HG03575 (cell line): Measurements from ENCODE around the gene AEBP2.
"Not testable (repeated sequence)": the region's sequence is repeated elsewhere in the genome, so short reads cannot be mapped to it uniquely, and the experiment has no call there.

Experiments
- ATAC-seq: cut with Tn5 transposase; IDR thresholded peaks from one replicate; pipeline ENCODE4 v1.9.1; 2021; ENCODE audit not compliant: unreplicated experiment, insufficient number of reproducible peaks, low FRiP score; ENCODE audit errors: extremely low read depth

AEBP2 gene

DNA sequence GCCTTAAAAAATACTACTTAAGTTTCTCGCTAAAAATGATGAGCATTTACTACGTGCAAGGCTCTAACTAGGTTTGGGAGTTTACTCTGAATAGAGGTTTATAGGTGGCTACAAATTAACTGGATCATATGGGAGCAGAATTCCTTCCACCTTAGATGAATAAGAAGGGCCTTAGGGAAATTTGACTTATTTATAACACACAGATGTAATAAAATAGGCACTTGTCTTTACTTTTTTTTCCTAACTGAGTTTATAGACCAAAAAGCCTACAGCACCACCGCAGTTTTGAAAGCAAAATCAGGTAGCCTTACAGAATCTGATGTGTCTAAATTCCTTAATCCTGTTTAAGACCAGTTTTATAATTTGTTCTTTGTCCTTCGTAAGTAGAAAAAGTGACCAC is 10.5 kb downstream of the AEBP2 start:
- ATAC-seq = no peak

- no peak for ATAC-seq
Measured at GRCh38 chr12:19450362-19450761, 11.1 kb downstream of the AEBP2 start.

- ATAC-seq = no peak
Measured at GRCh38 chr12:19451196-19451595, 11.9 kb downstream of the AEBP2 start.

- no peak for ATAC-seq
Measured at GRCh38 chr12:19453961-19454360, 14.7 kb downstream of the AEBP2 start.

GRCh38 chr12:19454837-19455236 is 15.5 kb downstream of the AEBP2 start:
- ATAC-seq = no peak

DNA sequence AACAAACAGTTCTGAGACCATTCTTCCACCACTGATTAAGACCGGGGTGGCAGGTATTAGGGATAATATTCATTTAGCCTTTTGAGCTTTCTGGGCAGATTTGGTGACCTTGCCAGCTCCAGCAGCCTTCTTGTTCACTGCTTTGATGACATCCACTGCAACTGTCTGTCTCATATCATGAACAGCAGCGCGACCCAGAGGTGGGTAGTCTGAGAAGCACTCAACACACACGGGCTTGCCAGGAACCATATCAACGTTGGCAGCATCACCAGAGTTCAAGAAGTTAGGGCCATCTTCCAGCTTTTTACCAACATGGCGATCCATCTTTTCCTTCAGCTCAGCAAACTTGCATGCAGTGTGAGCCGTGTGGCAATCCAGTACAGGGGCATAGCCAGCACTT is 16.9 kb downstream of the AEBP2 start:
- ATAC-seq = no peak

- ATAC-seq = no peak
Measured at GRCh38 chr12:19457561-19457960, 18.3 kb downstream of the AEBP2 start.

DNA sequence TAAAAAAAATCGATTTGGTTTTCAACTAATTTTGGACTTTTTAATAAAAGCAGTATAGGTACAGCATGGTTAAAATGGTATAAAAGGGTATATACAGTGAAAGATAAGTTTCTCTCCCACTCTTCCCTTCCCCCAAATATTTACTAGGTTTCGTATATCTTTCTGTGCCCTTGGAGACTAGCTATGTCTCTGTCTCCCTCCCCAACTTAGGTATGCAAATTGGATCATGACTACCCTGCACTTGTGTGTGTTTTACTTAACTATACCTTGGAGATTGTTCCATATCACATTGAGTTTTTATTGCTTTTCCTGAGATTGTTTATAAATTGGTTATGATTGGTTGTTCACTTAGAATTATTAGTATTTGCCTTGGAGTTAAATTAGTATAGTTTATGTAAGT is 19.4 kb downstream of the AEBP2 start:
- ATAC-seq = no peak

DNA sequence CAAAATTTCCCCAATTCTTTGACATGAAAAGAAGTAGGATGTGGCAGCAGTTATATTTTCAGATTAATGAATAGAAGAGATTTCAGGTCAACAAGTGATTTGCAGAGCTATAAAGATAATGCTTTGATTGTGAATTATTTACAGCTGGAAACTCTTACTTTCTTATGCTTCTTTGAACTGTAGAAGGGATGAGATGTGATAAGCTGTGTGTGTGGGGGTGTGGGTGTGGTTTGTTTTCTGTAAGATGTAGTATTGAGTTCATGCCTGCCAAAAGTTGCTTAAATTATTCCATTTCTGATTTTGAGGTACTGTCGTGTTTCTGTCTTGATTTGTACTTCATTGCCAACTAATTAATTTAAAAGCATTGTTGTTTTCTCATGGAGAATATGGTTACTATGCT is 22.7 kb downstream of the AEBP2 start:
- no peak for ATAC-seq

DNA sequence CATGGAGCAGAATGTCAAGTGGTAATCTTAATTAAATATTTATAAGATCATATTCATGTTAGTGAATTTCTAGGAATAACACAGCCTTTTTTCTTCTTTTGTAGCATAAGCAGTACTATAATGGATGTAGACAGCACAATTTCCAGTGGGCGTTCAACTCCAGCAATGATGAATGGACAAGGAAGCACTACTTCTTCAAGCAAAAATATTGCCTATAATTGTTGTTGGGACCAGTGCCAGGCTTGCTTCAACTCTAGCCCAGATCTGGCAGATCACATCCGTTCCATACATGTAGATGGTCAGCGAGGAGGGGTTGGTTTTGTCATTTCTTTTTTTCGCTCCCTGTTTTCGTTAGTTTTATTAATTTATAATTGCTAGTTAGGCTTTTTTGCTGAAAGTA is 23.1 kb downstream of the AEBP2 start:
- ATAC-seq = no peak

DNA sequence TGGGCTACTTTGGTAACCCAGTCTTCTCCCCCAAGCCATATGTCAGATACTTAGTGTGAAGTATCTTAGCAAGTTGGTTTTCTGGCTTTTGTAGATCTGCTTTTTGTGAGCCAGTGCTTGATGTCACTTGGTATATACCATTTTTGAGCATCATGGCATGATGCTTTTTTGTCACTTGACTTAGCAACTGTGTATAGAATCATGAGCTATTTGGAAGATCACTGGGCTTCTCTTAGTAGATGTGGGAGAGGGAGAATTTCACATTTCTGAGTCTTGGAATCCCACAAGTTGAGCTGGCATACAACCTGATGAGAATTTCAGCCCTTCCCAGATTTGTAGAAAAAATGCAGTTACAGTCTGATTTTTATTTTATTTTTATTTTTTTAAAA is 24.9 kb downstream of the AEBP2 start:
- ATAC-seq = no peak

DNA sequence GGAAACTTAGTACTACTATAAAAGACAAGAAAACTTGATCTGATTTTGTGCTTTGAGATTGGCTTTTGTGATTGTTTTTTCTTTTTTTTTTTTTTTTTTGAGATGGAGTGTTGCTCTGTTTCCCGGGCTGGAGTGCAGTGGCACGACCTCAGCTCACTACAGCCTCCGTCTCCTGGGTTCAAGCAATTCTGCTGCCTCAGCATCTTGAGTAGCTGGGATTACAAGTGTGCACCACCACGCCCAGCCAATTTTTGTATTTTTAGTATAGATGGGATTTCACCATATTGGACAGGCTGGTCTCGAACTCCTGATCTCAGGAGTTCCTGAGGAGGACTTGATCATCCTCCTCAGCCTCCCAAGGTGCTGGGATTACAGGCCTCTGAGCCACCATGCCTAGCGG is 26.4 kb downstream of the AEBP2 start:
- ATAC-seq = no peak

DNA sequence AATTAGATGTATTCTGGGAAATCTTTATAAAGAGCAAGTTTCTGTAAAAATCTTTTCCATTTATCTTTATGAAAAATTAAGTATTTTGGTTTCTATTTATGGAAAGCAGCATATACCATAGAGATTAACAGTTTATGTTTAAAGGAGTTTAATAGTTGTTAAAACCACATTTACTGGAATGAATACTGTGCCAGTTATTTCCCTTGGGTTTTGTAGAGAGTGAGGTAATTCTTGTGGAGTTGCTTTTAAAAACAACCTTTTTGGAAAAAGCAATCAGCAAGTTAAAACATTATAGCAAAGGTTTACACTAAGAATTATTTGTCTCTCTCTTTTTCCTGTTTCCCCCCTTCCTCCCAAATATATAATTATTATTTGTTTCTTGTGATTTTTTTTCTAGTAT is 34.9 kb downstream of the AEBP2 start:
- no peak for ATAC-seq

GRCh38 chr12:19475884-19476505 is 36.7 kb downstream of the AEBP2 start:
- not testable (repeated sequence) for ATAC-seq

DNA sequence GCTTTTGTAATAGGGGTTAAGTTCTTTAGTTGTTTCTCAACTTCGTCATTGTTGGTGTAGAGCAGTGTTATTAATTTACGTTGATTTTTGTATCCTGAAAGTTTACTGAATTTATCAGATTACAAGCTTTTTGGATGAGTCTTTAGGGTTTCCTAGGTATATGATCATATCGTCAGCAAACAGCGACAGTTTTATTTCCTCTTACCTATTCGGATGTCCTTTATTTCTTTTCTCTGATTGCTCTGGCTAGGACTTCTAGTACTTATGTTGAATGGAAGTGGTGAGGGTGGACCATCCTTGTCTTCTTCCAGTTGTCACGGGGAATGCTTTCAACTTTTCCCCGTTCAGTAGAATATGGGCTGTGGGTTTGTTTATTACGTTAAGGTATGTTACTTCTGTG is 37.8 kb downstream of the AEBP2 start:
- ATAC-seq = no peak

GRCh38 chr12:19480459-19480858 is 41.2 kb downstream of the AEBP2 start:
- no peak for ATAC-seq

GRCh38 chr12:19482036-19482435 is 42.7 kb downstream of the AEBP2 start:
- ATAC-seq = no peak

DNA sequence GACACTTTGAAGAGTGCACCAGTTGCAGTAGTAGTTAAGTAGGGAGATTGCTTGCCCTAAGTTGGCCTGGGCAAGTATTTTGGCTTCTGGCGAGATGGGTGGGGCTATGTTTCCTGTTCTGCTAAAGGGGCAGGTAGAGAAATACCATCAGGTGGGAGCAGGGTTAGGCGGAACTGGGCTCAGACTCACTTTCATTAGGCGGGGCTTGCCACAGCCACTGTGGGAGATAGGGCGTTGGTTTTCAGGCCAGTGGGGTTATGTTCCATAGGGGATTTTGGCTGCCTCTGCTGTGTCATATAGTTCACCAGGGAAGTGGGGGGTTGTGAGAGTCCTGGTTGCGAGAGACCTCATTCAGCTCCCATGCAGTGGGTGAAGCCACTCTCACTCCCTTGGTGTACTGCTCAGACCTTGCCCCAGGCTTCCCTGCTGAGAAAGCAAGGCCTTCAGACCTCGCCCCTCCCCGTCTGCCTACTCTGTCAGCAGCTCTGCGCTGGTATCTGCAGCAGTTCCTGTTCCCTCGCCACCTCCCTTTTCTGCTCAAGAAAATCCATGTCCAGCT is 43.3 kb downstream of the AEBP2 start:
- no peak for ATAC-seq

DNA sequence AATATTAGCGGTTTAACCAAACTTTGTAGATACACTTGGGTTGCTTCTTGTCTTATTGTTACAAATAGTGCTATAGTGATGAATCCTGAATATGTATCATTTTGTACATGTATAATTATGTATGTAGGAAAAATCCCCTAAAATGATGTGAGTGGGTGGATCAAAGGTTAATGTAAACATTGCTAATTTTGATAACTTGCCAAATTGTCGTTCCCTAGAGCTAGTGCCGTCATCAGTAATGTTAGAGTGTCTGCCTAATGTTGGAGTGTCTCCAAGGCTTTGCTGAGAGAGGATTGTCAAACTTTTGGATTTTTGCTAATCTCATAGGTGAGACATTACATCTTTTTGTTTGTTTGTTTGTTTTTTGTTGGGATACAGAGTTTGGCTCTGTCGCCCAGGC is 44.4 kb downstream of the AEBP2 start:
- no peak for ATAC-seq

DNA sequence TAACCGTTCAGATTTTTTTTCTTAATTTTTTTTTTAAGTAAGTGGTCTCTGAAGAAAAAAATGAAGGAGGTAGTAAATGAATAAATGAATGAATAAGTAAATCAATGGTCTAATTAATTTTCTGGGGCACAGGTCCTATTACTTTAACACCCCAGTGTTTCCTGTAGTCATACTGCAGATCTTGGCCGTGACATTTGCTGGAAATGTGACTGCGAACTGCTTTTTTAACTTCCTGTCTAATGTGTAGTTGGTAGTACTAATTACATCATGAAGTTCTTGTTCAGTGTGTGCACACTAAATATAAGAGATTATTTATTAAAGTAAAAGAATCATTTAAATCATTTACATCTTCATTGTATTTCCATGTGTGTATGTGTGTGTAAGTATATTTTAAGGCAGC is 45.4 kb downstream of the AEBP2 start:
- no peak for ATAC-seq

GRCh38 chr12:19485240-19485639 is 45.9 kb downstream of the AEBP2 start:
- ATAC-seq = no peak
